K562 (cell line): ENCODE measurements around the gene TTBK1. TPM values are rescaled to one million over a fixed set of nuclear protein-coding genes. Genes with fewer than 3 reads are reported as not detected.

Source experiments
- ATAC-seq: fragments of 200-7000 bp; cut with Tn5 transposase; 3 replicates; pipeline ENCODE4 v1.9.1; 2020; ENCODE audit warnings: moderate library complexity
- BruUV-seq: library from RNA; stranded (reverse); fragments of 400-500 nt; replicated peaks from 2 replicates; lab custom pipeline; 2021; lab: Mats Ljungman, UMichigan
- CTCF ChIA-PET: fragments of 300-600 bp; formaldehyde crosslinking; extraction: SDS; loops from one replicate; lab custom pipeline; 2021; ENCODE audit warnings: low intra/inter-chr PET ratio; lab: Yijun Ruan, JAX
- POLR2A ChIA-PET: fragments of 300-600, 350-650 bp; sonication (Branson Sonifier 250); formaldehyde crosslinking; extraction: SDS; loops from one replicate; lab custom pipeline; 2021; ENCODE audit warnings: antibody characterized with exemption, inconsistent platforms; lab: Yijun Ruan, JAX
- DNase-seq, 4 experiments: peaks; one replicate each; pipeline versions ENCODE4 v3.0.0 to v3.0.0-alpha.2; 2011 to 2018; ENCODE audit warnings: low spot score in 3 of 4, mixed read lengths in 3 of 4; ENCODE audit errors: extremely low read depth in 1 of 4
- FAIRE-seq: peaks from 2 replicates; lab custom pipeline; 2011; peaks lifted over from hg19 to GRCh38; lab: Jason Lieb, UNC
- H2AFZ ChIP-seq: 2 replicates; pipeline ENCODE4 v1.6.0; 2011; ENCODE audit warnings: low read depth, low read length, control low read depth, inconsistent platforms
- H3K27ac ChIP-seq: fragments of 200-600 bp; 3 replicates; pipeline ENCODE4 v1.8.0; 2011; ENCODE audit warnings: low read depth, mild to moderate bottlenecking, control low read depth, inconsistent platforms, low read length, moderate library complexity, mixed read lengths; ENCODE audit errors: extremely low read depth
- H3K27me3 ChIP-seq, 2 experiments: fragments of 300-600 bp in 1 of 2; 2 replicates in 1 of 2; 3 replicates in 1 of 2; pipeline versions ENCODE4 v1.6.0 to v1.8.0; 2011; ENCODE audit warnings: inconsistent platforms in 2 of 2, low read length in 2 of 2, mild to moderate bottlenecking in 1 of 2, mixed read lengths in 1 of 2, moderate library complexity in 1 of 2; ENCODE audit not compliant: control insufficient read depth in 2 of 2, insufficient read depth in 2 of 2
- H3K36me3 ChIP-seq: fragments of 300-600 bp; 3 replicates; pipeline ENCODE4 v1.8.0; 2011; ENCODE audit warnings: mild to moderate bottlenecking, low read length, inconsistent platforms; ENCODE audit not compliant: control insufficient read depth, insufficient read depth
- H3K4me1 ChIP-seq, 2 experiments: fragments of 200-600 bp in 1 of 2; replicated peaks in 1 of 2; 2 replicates in 1 of 2; 3 replicates in 1 of 2; pipeline versions ENCODE4 v1.5.1 to v1.8.0; 2011; ENCODE audit warnings: inconsistent platforms in 2 of 2, low read length in 2 of 2, mild to moderate bottlenecking in 1 of 2, mixed read lengths in 1 of 2, moderate library complexity in 1 of 2; ENCODE audit not compliant: control insufficient read depth in 2 of 2, insufficient read depth in 2 of 2
- H3K4me2 ChIP-seq: 2 replicates; pipeline ENCODE4 v1.6.1; 2011; ENCODE audit warnings: low read length, control low read depth, inconsistent platforms, mixed read lengths; ENCODE audit not compliant: insufficient read depth
- H3K4me3 ChIP-seq: fragments of 200-600 bp; sonication (generic), shearing (Covaris generic); 2 replicates; pipeline ENCODE4 v1.5.1; 2016; ENCODE audit warnings: control low read depth, inconsistent platforms
- H3K79me2 ChIP-seq: fragments of 200-600 bp; 3 replicates; pipeline ENCODE4 v1.8.0; 2011; ENCODE audit warnings: low read length, inconsistent platforms; ENCODE audit not compliant: control insufficient read depth, insufficient read depth
- H3K9ac ChIP-seq, 2 experiments: 2 replicates each; pipeline versions ENCODE4 v1.6.0 to v1.6.1; 2011; ENCODE audit warnings: low read depth in 2 of 2, low read length in 2 of 2, control low read depth in 1 of 2, inconsistent platforms in 1 of 2, mild to moderate bottlenecking in 1 of 2, mixed read lengths in 1 of 2; ENCODE audit not compliant: insufficient read depth in 1 of 2
- H3K9me1 ChIP-seq: one replicate; pipeline ENCODE4 v1.6.0; 2011; ENCODE audit warnings: inconsistent platforms, mild to moderate bottlenecking, low read length, moderate library complexity; ENCODE audit not compliant: control insufficient read depth, insufficient read depth
- H3K9me3 ChIP-seq: replicated peaks from 2 replicates; pipeline ENCODE4 v1.5.1; 2011; ENCODE audit warnings: low read depth, low read length, inconsistent platforms; ENCODE audit not compliant: control insufficient read depth, insufficient read depth
- H4K20me1 ChIP-seq: replicated peaks from 2 replicates; pipeline ENCODE4 v1.6.1; 2011; ENCODE audit warnings: low read length, inconsistent platforms, mixed read lengths; ENCODE audit not compliant: control insufficient read depth, insufficient read depth
- CBFB ChIP-seq: sonication (generic); formaldehyde crosslinking; IDR thresholded peaks from 2 replicates; pipeline ENCODE4 v1.4.0; 2020; ENCODE audit warnings: mild to moderate bottlenecking, missing genetic modification reagents
- FOXO4 ChIP-seq: fragments of 450-650 bp; formaldehyde crosslinking; IDR thresholded peaks from 2 replicates; pipeline ENCODE4 v1.4.0; 2020; ENCODE audit warnings: mild to moderate bottlenecking, moderate library complexity
- HIVEP1 ChIP-seq: fragments of 250-450 bp; sonication (Bioruptor Pico); IDR thresholded peaks from 2 replicates; pipeline ENCODE4 v1.4.0; 2020; ENCODE audit warnings: mild to moderate bottlenecking
- HNRNPL ChIP-seq: fragments of 200-400 bp; formaldehyde crosslinking; IDR thresholded peaks from 2 replicates; pipeline ENCODE4 v1.6.1; 2017; ENCODE audit warnings: low read depth, mild to moderate bottlenecking, low read length
- ID3 ChIP-seq, 2 experiments: fragments of 250-450 bp in 1 of 2; fragments of 450-650 bp in 1 of 2; sonication (Bioruptor Pico) in 1 of 2; IDR thresholded peaks; 2 replicates each; pipeline versions ENCODE4 v1.6.1 to v1.8.0; 2016 to 2021; ENCODE audit warnings: mild to moderate bottlenecking in 2 of 2, moderate library complexity in 2 of 2, missing compliant biosample characterization in 1 of 2, missing genetic modification characterization in 1 of 2
- KDM1A ChIP-seq, 2 experiments: fragments of 450-650 bp; IDR thresholded peaks; 2 replicates each; pipeline ENCODE4 v1.6.1; 2016; ENCODE audit warnings: mild to moderate bottlenecking in 2 of 2
- NCOA1 ChIP-seq: fragments of 450-650 bp; IDR thresholded peaks from 2 replicates; pipeline ENCODE4 v1.6.1; 2016; ENCODE audit warnings: low read depth
- NELFE ChIP-seq: IDR thresholded peaks from 2 replicates; pipeline ENCODE4 v1.6.1; 2011; ENCODE audit warnings: mild to moderate bottlenecking; ENCODE audit not compliant: insufficient read depth, insufficient read length
- NR1H2 ChIP-seq: sonication (generic); formaldehyde crosslinking; IDR thresholded peaks from 2 replicates; pipeline ENCODE4 v1.4.0; 2020; ENCODE audit warnings: mild to moderate bottlenecking, missing genetic modification reagents
- RHOXF2B ChIP-seq: fragments of 250-450 bp; sonication (Bioruptor Pico); conservative IDR thresholded peaks from 2 replicates; pipeline ENCODE4 v1.5.1; 2021
- SRSF9 ChIP-seq: fragments of 200-400 bp; formaldehyde crosslinking; IDR thresholded peaks from 2 replicates; pipeline ENCODE4 v1.6.1; 2017; ENCODE audit warnings: low read depth, low read length, borderline replicate concordance
- STAT6 ChIP-seq: sonication (generic); formaldehyde crosslinking; IDR thresholded peaks from 2 replicates; pipeline ENCODE4 v1.8.1; 2023; ENCODE audit warnings: mild to moderate bottlenecking, missing genetic modification reagents
- TCF7L2 ChIP-seq: fragments of 150-350 bp; IDR thresholded peaks from 2 replicates; pipeline ENCODE4 v1.6.1; 2016; ENCODE audit warnings: low read depth, mild to moderate bottlenecking, low read length, moderate library complexity
- ZC3H4 ChIP-seq: sonication (generic); formaldehyde crosslinking; IDR thresholded peaks from 2 replicates; pipeline ENCODE4 v1.9.0; 2021; ENCODE audit warnings: missing genetic modification reagents, borderline replicate concordance
- ZNF408 ChIP-seq: fragments of 250-450 bp; sonication (Bioruptor Pico); IDR thresholded peaks from 2 replicates; pipeline ENCODE4 v1.4.0; 2020; ENCODE audit warnings: low read depth, mild to moderate bottlenecking, moderate library complexity
- ZNF780A ChIP-seq: fragments of 250-450 bp; sonication (Bioruptor Pico); IDR thresholded peaks from 2 replicates; pipeline ENCODE4 v1.5.0; 2021; ENCODE audit warnings: mild to moderate bottlenecking
- WGBS: fragments of 100-300 bp; shearing (Covaris generic); methylation state at CpG from one replicate; pipeline ENCODE4 v1.1.6; 2016; ENCODE audit warnings: low coverage, mixed read lengths; ENCODE audit not compliant: insufficient coverage; ENCODE audit errors: missing lambda C conversion rate; 5-methylcytosine and 5-hydroxymethylcytosine counted together
- in situ Hi-C: fragments of 300-500 bp; cut with MboI; formaldehyde crosslinking; loops from 4 replicates; pipeline ENCODE4 v1.15.0; 2018; ENCODE audit warnings: inconsistent platforms, mixed read lengths
- intact Hi-C: fragments of 100-400 bp; cut with micrococcal nuclease; formaldehyde crosslinking; loops from 2 replicates; pipeline ENCODE4 v1.14.2; 2022
- polyA plus RNA-seq, 8 experiments: library from polyadenylated mRNA; depleted of rRNA in 4 of 8; stranded (reverse) in 5 of 8; unstranded in 3 of 8; fragments of >200 nt; fragmentation: Nextera tagmentation in 2 of 8; fragmentation: Illumina TruSeq in 1 of 8; extraction: Ambion mirVana in 2 of 8; extraction: Trizol in 1 of 8; gene quantifications; 2 replicates each; pipeline versions ENCODE4 v1.2.1 to v1.2.3, GENCODE V29; 2011 to 2014; ENCODE audit warnings: inconsistent platforms in 1 of 8, missing spikeins in 1 of 8
- total RNA-seq, 7 experiments: library from RNA; depleted of rRNA in 6 of 7; stranded (reverse); fragments of >200 nt in 6 of 7; fragmentation: Illumina TruSeq in 2 of 7; extraction: Trizol in 2 of 7; gene quantifications; 2 replicates each; pipeline versions ENCODE4 v1.2.1 to v1.2.3, GENCODE V29; 2011 to 2021; ENCODE audit warnings: low replicate concordance in 1 of 7

Gene TTBK1
- total and polyA plus RNA-seq, 9 of the 15 experiments (the other 6 are each of a cell fraction or from before 2014, with no cell fraction given), result not detected

- no peaks in the 10 kb centered on the region for H3K79me2 ChIP-seq
- H2AFZ ChIP-seq, result no peak overlapping the region
- intact Hi-C loops (no loop called here), in situ Hi-C loops (loop anchor here (5.0 kb wide), 1 partner anchor 58 kb away; no protein-coding TSS in a partner anchor)
- no peak overlapping the region for H3K4me3 ChIP-seq
- no peak for ATAC-seq
- H3K36me3 ChIP-seq, result no peaks in the 10 kb centered on the region
- no peak for FAIRE-seq
- ChIA-PET CTCF (interaction anchor here (0.7 kb wide), 1 partner anchor 14 kb away, joined by 3 read pairs; no protein-coding TSS in a partner anchor), POLR2A (interaction anchor here (0.5 to 0.6 kb wide), 2 partner anchors 13 to 344 kb away, joined by 3 read pairs; no protein-coding TSS in a partner anchor)
- H3K27me3 ChIP-seq, result peaks cover 25 to 66% of the 10 kb centered on the region in 2 experiments
- no TSS peak for BruUV-seq
- no peak overlapping the region for H3K4me2 ChIP-seq
- H3K4me1 ChIP-seq, result peaks cover 4 to 35% of the 10 kb centered on the region in 2 experiments; a peak in 4 of 5 replicates
- no peak overlapping the region for H3K27ac ChIP-seq
- 0 out of 2 replicates have a peak, but pooled peaks cover 6% of the 10 kb centered on the region for H4K20me1 ChIP-seq
- DNase-seq, result no peak
- no peaks in the 10 kb centered on the region for H3K9me1 ChIP-seq
- TF ChIP-seq ID3 (CRISPR knock-in tag; IDR thresholded peaks at IDR 0.05), result no peak
- TF ChIP-seq ID3 (tag; IDR thresholded peaks at IDR 0.05), result no peak
- no peak for TF ChIP-seq ZC3H4
- TF ChIP-seq SRSF9, result no peak
- no peak for TF ChIP-seq HIVEP1 (CRISPR knock-in tag)
- no peak for TF ChIP-seq KDM1A (IDR thresholded peaks at IDR 0.05)
- no peak for TF ChIP-seq NCOA1
- TF ChIP-seq FOXO4 (CRISPR knock-in tag), result no peak
- no peak for TF ChIP-seq ZNF780A
- TF ChIP-seq TCF7L2, result no peak
- no peak for TF ChIP-seq RHOXF2B (CRISPR knock-in tag)
- TF ChIP-seq NELFE, result no peak
- TF ChIP-seq HNRNPL, result no peak
- no peak for TF ChIP-seq CBFB (CRISPR knock-in tag)
- TF ChIP-seq STAT6 (CRISPR knock-in tag), result no peak
- TF ChIP-seq NR1H2 (CRISPR knock-in tag), result no peak
- no peak for TF ChIP-seq ZNF408 (CRISPR knock-in tag)
- no peaks in the 10 kb centered on the region for H3K9me3 ChIP-seq
- no peak overlapping the region for H3K9ac ChIP-seq
- 2% methylated on average over 9 of the region's 10 CpGs for WGBS
These were observed 31.0 kb downstream of the TTBK1 start for GRCh38 chr6:43274127-43274915.
